GM10847 (cell line): ENCODE measurements around the gene THY1.

Source experiments
- POLR2A ChIP-seq: IDR thresholded peaks from 2 replicates; pipeline ENCODE4 v1.6.1; 2011; ENCODE audit not compliant: insufficient read length; ENCODE audit errors: extremely low read depth

Gene THY1

DNA sequence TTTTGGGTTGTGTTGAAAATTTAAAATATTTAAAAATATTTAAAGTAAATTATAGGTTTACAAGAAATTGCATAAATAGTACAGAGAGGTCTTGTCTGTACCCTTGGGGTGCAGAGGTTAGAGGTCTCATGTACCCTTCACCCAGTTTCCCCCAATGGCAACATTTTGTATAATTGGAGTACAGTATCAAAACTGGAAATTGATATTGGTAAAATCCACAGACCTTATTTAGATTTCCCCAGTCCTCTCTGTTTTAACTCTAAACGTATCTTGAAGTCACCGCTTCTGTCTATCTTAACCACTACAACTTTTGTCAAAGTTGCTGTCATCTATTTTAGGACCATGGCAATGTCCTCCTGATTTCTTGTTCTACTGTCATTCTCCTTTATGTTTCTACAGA lies 10.9 kb downstream of the THY1 start:
- TF ChIP-seq POLR2A: no peak

DNA sequence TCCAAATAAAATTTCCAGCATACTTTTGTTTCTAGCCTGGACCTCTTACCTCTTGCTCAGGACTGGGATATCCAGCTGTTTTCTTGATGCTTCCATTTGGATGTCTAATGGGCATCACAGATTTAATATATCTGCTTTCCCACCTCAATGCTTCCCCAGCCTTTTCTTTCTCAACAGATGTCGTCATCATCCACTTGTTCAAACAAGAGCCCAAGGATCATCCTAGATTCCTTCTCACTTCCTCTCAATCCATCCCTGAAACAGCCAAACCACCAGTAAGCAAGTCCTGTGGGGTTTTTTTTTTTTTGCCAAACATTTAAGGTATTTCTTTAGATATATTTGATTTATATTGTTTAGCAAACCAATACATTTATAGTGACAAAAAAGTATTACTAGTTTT lies 12.5 kb downstream of the THY1 start:
- no peak for TF ChIP-seq POLR2A

DNA sequence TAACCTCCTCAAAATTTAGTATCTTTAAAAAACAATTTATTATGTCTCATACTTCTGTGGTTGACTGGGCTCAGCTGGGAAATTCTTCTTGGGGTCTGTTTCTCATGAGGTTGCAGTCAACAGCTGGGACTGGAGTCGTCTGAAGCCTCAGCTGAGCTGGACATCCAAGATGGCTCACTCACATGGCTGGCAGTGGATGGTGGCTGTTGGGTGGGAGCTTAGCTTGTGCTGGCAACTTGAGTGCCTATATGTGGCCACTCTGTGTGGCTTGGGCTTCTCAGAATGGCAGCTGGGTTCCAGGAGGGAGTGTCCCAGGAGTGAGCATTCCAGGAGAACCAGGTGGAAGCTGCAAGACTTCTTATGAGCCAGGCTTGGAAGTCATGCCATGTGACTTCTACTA lies 13.2 kb downstream of the THY1 start:
- TF ChIP-seq POLR2A: no peak

DNA sequence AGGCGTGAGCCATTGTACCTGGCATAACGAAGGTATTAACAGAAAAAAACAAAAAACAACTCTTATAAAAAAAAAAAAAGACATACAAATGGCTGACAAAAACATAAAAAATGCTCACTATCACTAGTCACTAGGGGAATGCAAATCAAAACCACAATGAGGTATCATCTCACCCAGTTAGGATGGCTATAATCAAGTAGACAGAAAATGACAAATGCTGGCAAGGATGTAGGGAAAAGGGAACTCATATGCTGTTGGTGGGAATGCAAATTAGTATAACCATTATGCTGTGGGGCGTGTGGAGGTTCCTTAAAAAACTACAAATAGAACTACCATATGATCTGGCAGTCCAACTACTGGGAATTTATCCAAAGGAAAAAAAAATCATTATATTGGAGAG lies 17.0 kb downstream of the THY1 start:
- TF ChIP-seq POLR2A: no peak

DNA sequence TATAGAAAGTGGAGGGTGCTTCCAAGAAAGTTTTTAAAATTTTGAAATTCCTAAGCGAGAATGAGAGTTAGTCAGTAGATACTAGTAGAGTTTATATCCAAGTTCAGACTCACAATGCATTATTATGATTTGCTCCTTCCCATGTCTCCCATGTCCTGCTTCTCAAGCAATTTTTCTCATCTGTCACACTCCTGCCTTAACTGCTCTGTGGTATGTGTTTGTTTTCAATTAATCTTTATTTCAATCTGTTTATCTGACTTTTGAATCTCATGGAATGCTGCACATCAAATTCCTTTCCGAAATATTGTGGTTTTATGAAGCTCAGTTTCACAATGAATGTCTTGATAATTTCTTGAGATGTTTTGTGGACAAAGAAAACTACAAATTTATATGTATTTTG lies 18.1 kb downstream of the THY1 start:
- TF ChIP-seq POLR2A: no peak

DNA sequence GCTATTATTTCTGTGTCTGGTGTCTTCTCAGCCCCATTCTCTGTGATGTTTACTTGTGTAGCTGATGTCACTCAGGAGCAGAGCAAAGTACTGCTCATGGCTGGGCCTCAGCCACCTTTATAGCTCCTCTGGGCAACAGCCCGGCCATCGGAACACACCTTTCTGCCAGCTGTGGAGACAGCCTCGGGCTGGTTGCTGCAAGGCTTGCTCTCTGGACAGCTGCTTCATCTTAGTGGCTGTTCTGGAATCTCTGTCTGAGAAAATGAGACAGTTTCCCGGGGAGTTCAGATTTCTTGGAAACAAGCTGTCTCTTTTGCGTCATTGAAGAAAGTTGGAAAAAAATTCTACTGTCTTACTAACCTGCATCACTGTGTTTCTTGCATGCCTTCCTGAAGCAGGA lies 20.0 kb downstream of the THY1 start:
- TF ChIP-seq POLR2A: no peak

DNA sequence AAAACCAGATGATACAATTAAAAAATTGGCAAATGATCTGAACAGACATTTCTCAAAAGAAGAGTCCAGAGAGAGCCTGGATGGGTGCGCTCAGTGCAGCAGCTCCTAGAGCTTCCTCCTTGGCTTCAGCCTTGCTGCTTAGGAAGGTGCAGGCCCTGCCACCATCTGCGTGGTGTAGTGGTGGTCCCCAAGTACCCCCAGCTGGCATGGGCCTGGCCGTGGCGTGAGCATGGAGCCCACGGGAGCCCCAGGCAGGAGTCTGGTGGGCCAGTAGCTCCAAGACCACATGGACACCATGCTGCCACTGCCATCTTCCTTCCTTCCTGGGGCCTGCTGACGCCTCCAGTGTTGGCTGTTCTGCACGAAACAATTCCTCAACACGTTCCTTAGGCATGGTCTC lies 20.5 kb downstream of the THY1 start:
- no peak for TF ChIP-seq POLR2A

DNA sequence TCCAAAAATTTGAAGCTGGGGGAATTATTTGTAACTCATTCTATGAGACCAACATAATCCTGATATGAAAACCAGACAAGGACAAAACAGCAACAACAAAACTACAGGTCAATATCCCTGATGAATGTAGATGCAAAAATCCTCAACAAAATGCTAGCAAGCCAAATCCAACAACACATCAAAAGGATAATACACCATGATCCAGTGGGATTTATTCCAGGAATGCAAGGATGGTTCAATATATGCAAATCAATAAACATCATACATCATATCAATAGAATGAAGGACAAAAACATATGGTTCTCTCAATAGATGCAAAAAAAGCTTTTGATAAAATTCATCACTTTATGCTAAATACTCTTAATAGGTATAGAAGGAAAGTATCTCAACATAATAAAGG lies 22.1 kb downstream of the THY1 start:
- TF ChIP-seq POLR2A: no peak

DNA sequence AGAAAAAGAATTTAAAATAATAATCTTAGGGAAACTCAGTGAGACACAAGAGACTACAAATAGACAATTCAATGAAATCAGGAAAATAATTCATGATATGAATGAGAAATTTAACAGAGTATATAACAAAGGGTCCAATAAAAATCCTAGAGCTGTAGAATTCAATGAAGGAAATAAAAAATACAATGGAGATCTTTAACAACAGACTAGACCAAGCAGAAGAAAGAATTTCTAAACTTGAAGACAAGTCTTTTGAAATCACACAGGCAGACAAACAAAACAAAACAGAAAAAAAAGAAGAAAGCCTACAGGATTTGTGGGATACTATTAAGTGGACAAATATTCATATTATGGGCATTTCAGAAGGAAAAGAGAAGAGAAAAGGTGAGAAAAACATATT lies 25.2 kb downstream of the THY1 start:
- TF ChIP-seq POLR2A: no peak

DNA sequence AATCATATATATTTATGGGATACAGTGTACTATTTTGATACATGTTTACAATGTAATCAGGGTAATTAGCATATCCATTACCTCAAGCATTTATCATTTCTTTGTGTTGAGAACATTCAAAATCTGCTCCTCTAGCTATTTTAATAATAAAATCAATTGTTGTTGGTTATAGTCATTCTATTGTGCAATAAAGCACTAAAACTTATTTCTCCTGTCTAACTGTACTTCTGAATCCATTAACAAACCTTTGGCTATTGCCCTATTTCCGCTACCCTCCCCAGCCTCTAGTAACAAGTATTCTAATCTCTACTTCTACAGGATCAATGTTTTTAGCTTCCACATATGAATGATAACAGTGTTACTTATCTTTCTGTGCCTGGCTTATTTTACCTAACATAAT lies 26.1 kb downstream of the THY1 start:
- no peak for TF ChIP-seq POLR2A

DNA sequence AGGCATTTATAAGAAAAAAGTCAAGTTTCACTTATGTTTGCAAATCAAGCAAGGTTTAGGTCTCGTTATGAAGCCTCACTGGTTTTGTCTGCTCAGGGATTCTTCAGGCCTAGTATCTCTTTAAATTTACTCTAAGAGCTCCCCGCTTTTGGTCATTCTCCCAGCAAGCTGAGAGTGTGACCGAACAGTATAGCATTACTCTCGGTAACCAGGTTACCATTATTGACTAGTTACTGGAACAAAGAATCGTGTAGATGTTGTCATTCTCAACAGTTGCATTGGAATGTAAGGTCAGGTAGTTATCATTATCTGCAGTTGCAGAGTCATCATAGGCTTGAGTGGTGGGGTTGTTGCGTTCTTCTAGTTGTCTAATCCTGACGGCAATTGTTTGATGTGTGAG lies 31.7 kb downstream of the THY1 start:
- TF ChIP-seq POLR2A: no peak

DNA sequence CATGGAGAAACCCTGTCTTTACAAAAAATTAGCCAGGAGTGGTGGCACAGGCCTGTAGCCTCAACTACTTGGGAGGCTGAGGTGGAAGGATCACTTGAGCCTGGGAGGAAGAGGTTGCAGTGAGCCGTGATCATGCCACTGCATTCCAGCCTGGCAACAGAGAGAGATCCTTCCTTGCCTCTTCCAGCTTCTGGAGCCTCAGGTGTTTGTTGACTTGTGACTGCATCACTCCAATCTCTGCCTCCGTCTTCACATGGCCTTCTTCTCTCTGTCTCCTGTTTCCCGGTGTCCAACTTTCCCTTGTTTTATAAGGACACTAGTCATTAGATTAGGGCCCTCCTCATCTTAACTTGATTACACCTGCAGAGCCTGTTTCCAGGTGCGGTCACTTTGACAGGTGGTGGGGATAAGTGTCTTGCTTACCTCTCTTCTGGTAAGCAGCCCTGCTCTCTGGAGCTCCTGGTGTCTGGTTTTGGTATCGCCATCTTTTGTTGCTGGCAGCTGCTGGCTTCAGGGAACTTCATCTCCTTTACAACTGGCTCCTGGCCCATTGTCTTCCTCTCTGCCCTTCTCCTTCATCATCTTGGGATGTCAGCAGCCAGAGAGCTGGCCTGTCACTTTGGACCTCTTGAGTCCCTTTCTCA lies 33.2 kb downstream of the THY1 start:
- no peak for TF ChIP-seq POLR2A

DNA sequence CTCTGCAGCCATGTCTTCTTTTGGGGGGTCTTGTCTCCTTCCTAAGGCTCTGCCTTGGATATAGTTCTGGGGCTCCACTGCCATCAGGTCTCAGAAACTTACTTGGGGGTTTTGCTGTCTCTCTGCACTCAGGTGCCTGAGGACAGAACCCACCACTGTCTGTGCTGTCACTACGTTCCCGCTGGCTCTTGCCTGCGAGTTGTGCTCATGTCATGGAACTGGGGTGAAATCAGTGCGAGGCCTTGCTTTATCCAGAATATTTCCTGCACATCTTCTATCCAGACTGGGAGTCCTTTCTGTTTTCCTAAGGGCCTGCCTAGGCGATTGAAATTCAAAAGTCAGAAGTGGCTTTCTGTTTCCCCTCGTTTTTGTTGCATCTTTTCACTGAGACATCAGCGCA lies 34.9 kb downstream of the THY1 start:
- no peak for TF ChIP-seq POLR2A

DNA sequence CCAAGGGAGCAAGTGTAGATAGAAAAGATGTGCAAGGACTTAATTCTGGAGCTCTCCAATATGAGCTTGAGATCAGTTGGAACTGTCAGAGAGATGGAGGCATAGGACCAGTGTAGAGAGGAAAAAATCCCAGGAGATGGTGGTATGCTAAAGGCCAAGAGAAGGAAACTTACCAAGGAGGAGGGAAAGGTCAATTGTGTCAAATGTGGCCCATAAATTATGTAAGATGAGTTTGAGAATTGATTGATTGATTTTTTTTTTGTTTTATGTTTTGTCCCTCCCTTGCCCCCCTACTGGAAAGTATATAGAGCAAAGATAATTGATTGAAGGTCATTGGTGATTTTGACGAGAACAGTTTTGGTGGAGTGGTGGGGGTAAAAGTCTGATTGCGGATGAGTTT lies 38.6 kb downstream of the THY1 start:
- TF ChIP-seq POLR2A: no peak

DNA sequence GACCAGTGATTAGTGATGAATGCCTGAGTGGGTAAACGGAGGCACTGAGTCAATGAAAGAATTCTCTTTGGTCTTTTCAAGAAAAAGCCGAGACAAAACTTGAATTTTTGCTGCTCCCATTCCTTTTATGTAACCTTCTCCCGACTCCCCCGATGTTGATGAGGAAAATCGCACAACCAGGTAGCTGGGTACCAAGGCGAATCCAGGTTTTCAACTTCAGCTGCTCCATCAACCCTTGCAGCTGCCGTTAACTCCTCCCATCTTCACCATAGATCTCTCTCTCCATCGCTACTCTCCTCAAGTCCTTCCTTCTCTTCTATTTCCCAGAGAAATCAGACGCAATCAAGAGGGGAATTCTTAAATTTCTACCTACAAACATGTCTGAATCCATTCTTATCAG lies 40.9 kb downstream of the THY1 start:
- TF ChIP-seq POLR2A: no peak

DNA sequence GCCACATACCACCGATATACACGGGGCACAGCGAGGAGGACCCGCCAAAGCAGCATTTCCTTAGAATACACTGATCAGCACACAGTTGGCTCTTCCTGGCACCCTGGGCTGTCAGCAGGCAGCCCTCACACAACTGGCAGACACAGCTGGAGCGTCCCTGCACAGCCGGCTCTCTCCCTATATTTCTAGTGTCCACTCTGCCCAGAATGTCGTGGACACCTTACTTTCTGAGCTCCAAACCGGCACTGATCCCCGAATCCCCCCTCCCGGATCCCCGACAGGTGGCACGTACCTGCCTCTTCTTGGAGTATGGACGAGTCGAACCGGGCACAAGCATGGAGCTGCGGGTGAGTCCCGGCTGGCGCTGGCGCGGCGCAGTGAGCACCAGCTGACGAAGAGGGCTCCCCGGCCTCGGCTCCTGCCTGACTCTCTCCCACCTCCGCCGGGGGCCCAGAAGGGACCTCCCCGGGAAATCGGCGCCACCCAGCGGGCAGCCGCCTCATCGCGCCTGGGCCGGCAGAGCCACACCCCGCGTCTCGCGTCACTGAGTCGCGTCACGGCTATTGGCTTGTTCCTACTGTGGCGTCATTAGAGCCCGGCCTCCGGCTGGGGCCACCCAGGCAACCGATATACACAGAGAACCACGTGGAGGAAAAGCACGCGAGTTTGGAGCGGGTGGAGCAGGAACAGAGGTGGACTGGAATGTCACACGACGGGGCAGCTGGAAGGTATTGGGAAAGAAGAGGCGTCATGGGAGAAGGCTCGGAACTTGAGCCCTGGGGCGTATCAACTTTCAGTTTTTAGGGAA lies 41.6 kb downstream of the THY1 start, which contains the start of gene USP2:
USP2 (minus strand) TSS at position 510 of the 808 bp plus-strand sequence. CDS start 8,210 bp downstream, outside the sequence.
- TF ChIP-seq POLR2A: no peak

DNA sequence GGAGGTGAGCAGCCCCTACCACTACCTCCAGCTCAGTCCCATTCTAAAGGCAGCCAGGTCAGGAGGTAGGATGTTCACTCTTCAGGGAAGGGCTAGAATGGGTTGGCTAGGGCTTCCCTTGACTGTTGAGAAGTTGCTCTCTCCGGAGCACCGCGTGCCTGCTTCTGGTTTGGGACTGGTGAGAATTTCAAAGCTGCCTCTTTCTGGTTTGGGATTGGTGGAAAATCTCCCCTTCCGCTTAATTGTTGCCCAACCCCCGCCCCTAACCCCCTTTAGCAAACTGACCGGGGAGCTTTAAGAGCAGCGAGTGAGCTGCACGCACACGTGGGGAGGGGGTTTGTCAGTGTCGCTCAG lies 42.2 kb downstream of the THY1 start:
- no peak for TF ChIP-seq POLR2A
